ENCODE data around the gene UBAC2.
A peak's percentile ranks its signal among the peaks of the same experiment; 100 is the strongest.

Gene UBAC2, protein sequence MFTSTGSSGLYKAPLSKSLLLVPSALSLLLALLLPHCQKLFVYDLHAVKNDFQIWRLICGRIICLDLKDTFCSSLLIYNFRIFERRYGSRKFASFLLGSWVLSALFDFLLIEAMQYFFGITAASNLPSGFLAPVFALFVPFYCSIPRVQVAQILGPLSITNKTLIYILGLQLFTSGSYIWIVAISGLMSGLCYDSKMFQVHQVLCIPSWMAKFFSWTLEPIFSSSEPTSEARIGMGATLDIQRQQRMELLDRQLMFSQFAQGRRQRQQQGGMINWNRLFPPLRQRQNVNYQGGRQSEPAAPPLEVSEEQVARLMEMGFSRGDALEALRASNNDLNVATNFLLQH

DNA sequence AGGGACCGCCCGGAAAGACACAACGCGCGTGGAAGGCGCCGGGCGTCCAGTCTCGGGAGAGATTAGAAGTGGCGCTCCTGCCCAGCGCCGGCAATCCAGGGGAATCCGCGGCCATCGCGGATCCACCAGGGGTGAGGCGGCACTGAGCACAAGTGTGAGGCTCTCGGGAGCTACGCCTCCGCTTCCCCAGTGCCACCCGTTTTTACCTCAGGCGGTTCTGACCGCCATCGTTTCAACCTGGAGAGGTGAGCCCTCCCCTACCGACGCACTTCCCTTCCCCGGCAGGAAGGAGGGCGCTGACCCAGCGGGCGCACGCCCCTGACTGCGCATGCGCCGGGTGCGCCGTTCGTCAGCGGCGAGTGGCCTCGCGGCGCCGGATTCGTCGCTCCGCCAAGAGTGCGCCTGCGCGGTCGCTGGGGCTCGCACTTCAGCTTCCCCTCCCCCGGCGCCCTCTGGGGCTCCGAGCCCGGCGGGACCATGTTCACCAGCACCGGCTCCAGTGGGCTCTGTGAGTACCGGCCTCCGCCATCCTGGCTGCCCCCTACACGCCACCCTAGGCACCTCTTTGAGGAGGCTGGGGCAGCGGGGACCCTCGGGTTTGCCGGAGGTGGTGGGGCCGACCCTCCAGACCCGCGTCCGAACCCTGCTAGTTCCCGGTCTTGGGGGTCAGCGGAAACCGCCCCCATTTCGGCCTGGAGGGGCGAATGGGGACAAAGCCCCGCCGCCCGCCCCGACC lies at the start of gene UBAC2:
TSS of gene UBAC2 (plus strand) at position 423 of the 736 bp plus-strand sequence. CDS start at position 478, 55 bp downstream.
- TF ChIP-seq, protein P1, sequence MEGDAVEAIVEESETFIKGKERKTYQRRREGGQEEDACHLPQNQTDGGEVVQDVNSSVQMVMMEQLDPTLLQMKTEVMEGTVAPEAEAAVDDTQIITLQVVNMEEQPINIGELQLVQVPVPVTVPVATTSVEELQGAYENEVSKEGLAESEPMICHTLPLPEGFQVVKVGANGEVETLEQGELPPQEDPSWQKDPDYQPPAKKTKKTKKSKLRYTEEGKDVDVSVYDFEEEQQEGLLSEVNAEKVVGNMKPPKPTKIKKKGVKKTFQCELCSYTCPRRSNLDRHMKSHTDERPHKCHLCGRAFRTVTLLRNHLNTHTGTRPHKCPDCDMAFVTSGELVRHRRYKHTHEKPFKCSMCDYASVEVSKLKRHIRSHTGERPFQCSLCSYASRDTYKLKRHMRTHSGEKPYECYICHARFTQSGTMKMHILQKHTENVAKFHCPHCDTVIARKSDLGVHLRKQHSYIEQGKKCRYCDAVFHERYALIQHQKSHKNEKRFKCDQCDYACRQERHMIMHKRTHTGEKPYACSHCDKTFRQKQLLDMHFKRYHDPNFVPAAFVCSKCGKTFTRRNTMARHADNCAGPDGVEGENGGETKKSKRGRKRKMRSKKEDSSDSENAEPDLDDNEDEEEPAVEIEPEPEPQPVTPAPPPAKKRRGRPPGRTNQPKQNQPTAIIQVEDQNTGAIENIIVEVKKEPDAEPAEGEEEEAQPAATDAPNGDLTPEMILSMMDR (conservative IDR thresholded peaks at IDR 0.05; ENCODE audit: low read depth, low read length): peak; percentile 14
- peak; percentile 96 for DNase-seq (ENCODE audit: low read depth)
- peak within 1 kb of the TSS; percentile 98 for H3K4me3 ChIP-seq (ENCODE audit: low read depth, low read length)

DNA sequence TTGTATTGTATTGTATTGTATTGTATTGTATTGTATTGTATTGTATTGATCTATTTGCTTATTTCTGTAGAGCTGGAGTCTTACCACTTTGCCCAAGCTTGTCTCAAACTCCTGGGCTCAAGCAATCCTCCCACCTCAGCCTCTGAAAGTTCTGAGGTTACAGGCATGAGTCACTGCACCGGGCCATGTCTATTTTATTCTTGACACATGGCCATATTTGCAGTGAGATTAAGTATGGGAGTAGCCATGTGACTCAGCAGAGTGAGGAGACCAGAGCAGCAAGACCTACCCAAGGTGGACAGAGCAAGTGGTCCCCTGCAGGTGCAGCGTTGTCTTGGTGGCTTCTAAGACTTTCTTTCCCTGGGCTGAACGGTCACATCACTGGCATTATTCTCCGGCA lies 49.1 kb upstream of the UBAC2 start:
- H3K4me3 ChIP-seq (ENCODE audit: low read depth, low read length): no peak overlapping the region
- TF ChIP-seq, protein P1 (conservative IDR thresholded peaks at IDR 0.05; ENCODE audit: low read depth, low read length): no peak
- peak; percentile 50 for DNase-seq (ENCODE audit: low read depth)

DNA sequence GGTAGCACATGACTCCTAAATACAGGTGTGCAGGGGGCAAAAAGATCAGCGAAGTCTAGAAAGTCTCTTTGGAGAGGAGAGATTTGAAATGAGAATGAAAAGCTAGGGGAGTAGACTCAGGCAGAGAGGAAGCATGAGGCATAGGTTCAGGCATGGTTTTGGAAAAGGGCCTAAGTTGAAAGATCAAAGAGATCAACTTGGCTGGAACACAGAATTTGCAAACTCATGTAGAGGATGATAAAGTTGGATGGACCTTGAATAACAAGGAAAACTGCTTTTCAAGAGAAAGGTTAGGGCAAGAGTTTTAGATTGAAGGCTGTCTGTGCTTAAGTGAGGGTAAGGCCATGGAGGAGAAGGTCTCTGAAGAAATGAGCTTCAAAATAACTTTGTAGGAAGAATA lies 47.4 kb upstream of the UBAC2 start:
- H3K4me3 ChIP-seq (ENCODE audit: low read depth, low read length): no peak overlapping the region
- TF ChIP-seq, protein P1 (conservative IDR thresholded peaks at IDR 0.05; ENCODE audit: low read depth, low read length): no peak
- DNase-seq (ENCODE audit: low read depth): peak; percentile 16

DNA sequence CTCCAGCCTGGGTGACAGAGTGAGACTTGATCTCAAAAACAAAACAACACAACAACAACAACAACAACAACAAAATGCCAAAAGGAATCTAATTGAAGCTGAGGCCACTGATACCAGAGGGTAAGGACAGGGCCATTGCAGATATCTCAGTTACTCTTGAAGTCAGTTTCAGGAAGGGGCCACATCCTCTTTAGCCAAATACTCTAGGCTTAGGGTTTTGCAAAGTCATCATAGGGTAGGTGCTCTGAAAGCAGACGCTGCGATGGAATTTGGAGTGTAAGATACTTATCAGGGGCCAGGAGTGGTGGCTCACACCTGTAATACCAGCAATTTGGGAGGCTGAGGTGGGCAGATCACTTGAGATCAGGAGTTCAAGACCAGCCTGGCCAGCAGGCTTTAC lies 46.6 kb upstream of the UBAC2 start:
- H3K4me3 ChIP-seq (ENCODE audit: low read depth, low read length): no peak overlapping the region
- TF ChIP-seq, protein P1 (conservative IDR thresholded peaks at IDR 0.05; ENCODE audit: low read depth, low read length): no peak

DNA sequence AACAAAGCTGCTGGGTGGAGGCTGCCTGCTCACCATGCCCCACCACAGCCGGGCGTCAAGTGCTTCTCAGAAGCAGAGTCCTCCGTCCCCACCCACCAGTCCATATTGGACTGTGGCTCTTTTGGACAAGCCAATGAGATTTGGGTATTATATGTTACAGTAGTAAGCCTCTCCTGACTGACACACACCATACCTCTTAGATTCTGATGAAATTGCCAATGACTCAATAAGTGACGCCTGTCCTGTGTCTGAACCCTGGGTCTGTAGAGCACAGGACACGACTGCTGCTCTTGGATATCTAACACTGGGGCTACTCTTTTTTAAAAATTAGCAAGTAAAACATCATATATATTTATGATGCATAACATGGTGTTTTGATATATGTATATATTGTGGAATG lies 44.8 kb upstream of the UBAC2 start:
- no peak overlapping the region for H3K4me3 ChIP-seq (ENCODE audit: low read depth, low read length)
- DNase-seq (ENCODE audit: low read depth): no peak
- TF ChIP-seq, protein P1 (conservative IDR thresholded peaks at IDR 0.05; ENCODE audit: low read depth, low read length): no peak

More for the DNA sequence above, 46.6 kb upstream of the UBAC2 start:
- DNase-seq (ENCODE audit: low read depth): no peak

DNA sequence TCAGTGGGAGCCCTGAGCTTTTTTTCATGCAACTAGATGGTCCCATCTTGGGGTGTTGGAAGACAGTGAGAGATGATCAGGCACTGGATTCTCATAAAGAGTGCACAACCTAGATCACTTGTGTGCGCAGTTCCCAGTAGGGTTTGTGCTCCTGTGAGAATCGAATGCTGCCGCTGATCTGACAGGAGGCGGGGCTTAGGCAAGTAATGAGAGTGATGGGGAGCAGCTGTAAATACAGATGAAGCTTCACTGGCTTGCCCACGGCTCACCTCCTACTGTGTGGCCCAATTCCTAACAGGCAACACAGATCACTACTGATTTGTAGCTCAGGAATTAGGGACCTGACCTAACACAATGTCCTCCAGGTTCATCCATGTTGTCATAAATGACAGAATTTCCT lies 43.6 kb upstream of the UBAC2 start:
- TF ChIP-seq, protein P1 (conservative IDR thresholded peaks at IDR 0.05; ENCODE audit: low read depth, low read length): no peak
- no peak for DNase-seq (ENCODE audit: low read depth)
- H3K4me3 ChIP-seq (ENCODE audit: low read depth, low read length): no peak overlapping the region
